ENCODE measurements around the gene NOXO1. TPM values are rescaled to one million over a fixed set of nuclear protein-coding genes. Genes with fewer than 3 reads are reported as not detected.
A peak's percentile ranks its signal among the peaks of the same experiment; 100 is the strongest.
"Not testable (repeated sequence)": the region's sequence is repeated elsewhere in the genome, so short reads cannot be mapped to it uniquely, and the experiment has no call there.

NOXO1 gene
- total and polyA plus RNA-seq, 8 donors, result 0.35 to 1.6 (median 0.58) TPM; not detected in 1

GRCh38 chr16:1960665-1961630, 20.3 kb downstream of the NOXO1 start:
- H3K27ac ChIP-seq, result no peak overlapping the region
- intact Hi-C loops (cut with DNase I), result no loop called here
- DNase-seq, result peak in 2 of 6 donors; percentile 24 to 55

GRCh38 chr16:1959269-1960039, 21.8 kb downstream of the NOXO1 start, which contains the start of gene NDUFB10:
TSS of gene NDUFB10 (plus strand) at chr16:1959538. CDS start at chr16:1959625, 87 bp downstream.
- H3K36me3 ChIP-seq, result peaks cover 0 to 20% (median 10%) of the 10 kb centered on the region in 3 donors
- intact Hi-C loops (cut with DNase I), result no loop called here
- H3K9me3 ChIP-seq, result no peaks in the 10 kb centered on the region
- FAIRE-seq (no peak), ATAC-seq (peak; percentile 86 to 93 (median 90)), DNase-seq (peak; percentile 89 to 99 (median 96))
- TF ChIP-seq CTCF (IDR thresholded peaks at IDR 0.05), result peak; percentile 25 to 56 (median 51)
- no peaks in the 10 kb centered on the region for H3K27me3 ChIP-seq
- peak within 1 kb of the TSS; percentile 35 to 79 (median 66) for H3K27ac ChIP-seq
- peak within 1 kb of the TSS; percentile 32 to 91 (median 78) for H3K4me3 ChIP-seq
- H3K4me1 ChIP-seq, result peaks cover 0 to 21% (median 17%) of the 10 kb centered on the region in 3 donors
- 0 to 1% methylated on average over 73 to 79 of the region's 79 CpGs for WGBS, 2 donors

More at GRCh38 chr16:1960665-1961630, 20.3 kb downstream of the NOXO1 start:
- WGBS, 2 donors, result 43 to 45% methylated on average over 20 of the region's 20 CpGs
- Histone ChIP-seq H3K27me3 (no peaks in the 10 kb centered on the region), H3K4me1 (peaks cover 0 to 23% (median 20%) of the 10 kb centered on the region in 3 donors), H3K4me3 (peak overlapping the region in 3 of 4 donors; percentile 32 to 84 (median 72)), H3K9me3 (no peaks in the 10 kb centered on the region), H3K36me3 (peaks cover 0 to 20% (median 10%) of the 10 kb centered on the region in 3 donors)
- ATAC-seq (no peak), FAIRE-seq (no peak)
- TF ChIP-seq CTCF (IDR thresholded peaks at IDR 0.05), result no peak

DNA sequence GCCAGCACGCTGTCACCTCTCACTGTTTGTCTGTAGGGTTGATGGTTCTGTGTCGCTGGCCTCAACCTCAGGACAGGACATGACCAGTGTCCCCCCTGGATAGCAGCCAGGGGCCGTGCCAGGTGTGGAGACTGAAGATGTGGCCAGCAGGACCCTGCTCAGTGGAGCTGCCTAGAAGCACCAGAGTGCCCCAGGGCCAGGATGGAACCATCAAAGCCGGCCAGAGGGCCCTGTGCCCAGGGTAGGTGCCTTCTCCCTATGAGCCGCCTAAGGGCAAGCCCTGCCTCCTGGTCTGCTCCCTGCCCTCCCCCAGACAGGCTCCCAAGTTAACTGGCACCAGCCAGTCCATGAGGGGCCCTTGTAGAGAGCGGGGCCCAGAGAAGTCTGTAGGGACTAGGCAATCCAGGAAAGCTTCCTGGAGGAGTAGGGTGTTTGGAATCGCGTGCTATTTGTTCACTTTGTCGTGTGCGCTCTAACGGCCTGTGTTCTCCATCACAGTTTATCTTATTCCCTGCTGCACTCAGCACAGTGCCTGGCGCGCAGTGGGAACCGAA, 22.5 kb downstream of the NOXO1 start:
- H3K36me3 ChIP-seq, result peaks cover 0 to 20% (median 10%) of the 10 kb centered on the region in 3 donors
- peak in 1 of 4 donors; percentile 0 for ATAC-seq
- peak overlapping the region in 2 of 4 donors; percentile 72 to 84 for H3K4me3 ChIP-seq
- peak in 5 of 6 donors; percentile 28 to 82 (median 67) for DNase-seq
- H3K4me1 ChIP-seq, result peaks cover 0 to 26% (median 17%) of the 10 kb centered on the region in 3 donors
- intact Hi-C loops (cut with DNase I), result no loop called here
- no peak for FAIRE-seq
- WGBS, 2 donors, result 23 to 25% methylated on average over 14 of the region's 14 CpGs
- H3K27me3 ChIP-seq, result no peaks in the 10 kb centered on the region
- peak overlapping the region in 1 of 4 donors; percentile 79 for H3K27ac ChIP-seq
- no peaks in the 10 kb centered on the region for H3K9me3 ChIP-seq
- no peak for TF ChIP-seq CTCF (IDR thresholded peaks at IDR 0.05)

DNA sequence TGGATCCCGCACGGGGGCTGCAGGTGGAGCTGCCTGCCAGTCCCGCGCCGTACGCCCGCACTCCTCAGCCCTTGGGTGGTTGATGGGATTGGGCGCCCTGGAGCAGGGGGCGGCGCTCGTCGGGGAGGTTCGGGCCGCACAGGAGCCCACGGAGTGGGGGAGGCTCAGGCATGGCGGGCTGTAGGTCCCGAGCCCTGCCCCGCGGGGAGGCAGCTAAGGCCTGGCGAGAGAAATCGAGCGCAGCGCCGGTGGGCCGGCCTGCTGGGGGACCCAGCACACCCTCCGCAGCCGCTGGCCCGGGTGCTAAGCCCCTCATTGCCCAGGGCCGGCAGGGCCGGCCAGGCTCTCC, 23.2 kb downstream of the NOXO1 start:
- H3K9me3 ChIP-seq; ATAC-seq; intact Hi-C loops (cut with DNase I); FAIRE-seq; H3K27me3 ChIP-seq; H3K27ac ChIP-seq; H3K4me3 ChIP-seq: not testable (repeated sequence)
- DNase-seq, result peak in 3 of 6 donors; percentile 55 to 76 (median 64)
- WGBS, 2 donors, result 62 to 72% methylated on average over 23 to 30 of the region's 30 CpGs
- H3K4me1 ChIP-seq, result peaks cover 0 to 20% (median 12%) of the 10 kb centered on the region in 3 donors
- H3K36me3 ChIP-seq, result peaks cover 0 to 20% (median 10%) of the 10 kb centered on the region in 3 donors

GRCh38 chr16:1957434-1958142, 23.7 kb downstream of the NOXO1 start:
- FAIRE-seq; intact Hi-C loops (cut with DNase I): not testable (repeated sequence)
- 83 to 86% methylated on average over 21 of the region's 22 CpGs for WGBS, 2 donors

More at GRCh38 chr16:1957434-1958142, 23.7 kb downstream of the NOXO1 start:
- peaks cover 0 to 17% (median 8%) of the 10 kb centered on the region in 3 donors for H3K4me1 ChIP-seq
- H3K36me3 ChIP-seq, result peaks cover 0 to 15% (median 10%) of the 10 kb centered on the region in 3 donors
- H3K27me3 ChIP-seq, DNase-seq, H3K9me3 ChIP-seq, H3K27ac ChIP-seq, ATAC-seq, H3K4me3 ChIP-seq: not testable (repeated sequence)

All from pancreas (tissue), 10 donors.